Measurements from ENCODE around the gene FAAH. TPM values are rescaled to one million over a fixed set of nuclear protein-coding genes. Genes with fewer than 3 reads are reported as not detected.

FAAH gene
- total RNA-seq, 1 donor from 2014 or later, result 2.7 TPM

DNA sequence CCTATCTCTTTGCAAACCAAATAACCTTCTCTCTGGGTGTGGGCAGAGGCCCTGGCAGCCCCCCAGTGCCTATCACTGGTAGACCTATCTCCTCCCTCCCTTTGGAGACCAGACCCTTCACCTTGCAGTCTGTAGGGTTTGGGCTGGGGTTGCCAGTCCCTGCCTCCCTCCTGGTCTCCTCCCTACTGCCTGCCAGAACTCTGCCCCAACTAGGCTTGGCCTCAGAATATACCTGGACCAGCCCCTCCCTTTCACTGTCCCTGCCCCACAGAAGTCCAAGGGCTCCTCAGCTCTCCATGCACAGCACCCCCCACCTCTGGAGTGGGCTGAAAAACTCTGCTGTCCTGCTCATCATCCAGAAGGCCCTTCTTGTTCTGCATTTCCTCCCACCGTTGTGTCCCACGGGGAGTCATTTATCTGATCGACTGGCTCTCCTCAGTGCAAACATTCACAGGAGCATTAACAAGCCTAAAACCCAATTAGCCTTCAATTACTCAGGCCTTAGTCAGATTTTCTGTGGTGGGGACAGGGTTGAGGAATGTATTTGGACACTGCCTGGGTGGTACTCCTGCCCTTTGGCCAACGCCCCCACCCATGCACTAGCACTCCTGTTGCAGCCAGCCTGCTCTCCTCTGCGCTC lies 67.8 kb downstream of the FAAH start:
- H3K4me1 Mint-ChIP-seq (ENCODE audit: unreplicated experiment), result peaks cover 22% of the 10 kb centered on the region
- no peak for DNase-seq (ENCODE audit: low spot score)
- no peaks in the 10 kb centered on the region for H3K9me3 Mint-ChIP-seq (ENCODE audit: unreplicated experiment)
- TF ChIP-seq, protein P1, sequence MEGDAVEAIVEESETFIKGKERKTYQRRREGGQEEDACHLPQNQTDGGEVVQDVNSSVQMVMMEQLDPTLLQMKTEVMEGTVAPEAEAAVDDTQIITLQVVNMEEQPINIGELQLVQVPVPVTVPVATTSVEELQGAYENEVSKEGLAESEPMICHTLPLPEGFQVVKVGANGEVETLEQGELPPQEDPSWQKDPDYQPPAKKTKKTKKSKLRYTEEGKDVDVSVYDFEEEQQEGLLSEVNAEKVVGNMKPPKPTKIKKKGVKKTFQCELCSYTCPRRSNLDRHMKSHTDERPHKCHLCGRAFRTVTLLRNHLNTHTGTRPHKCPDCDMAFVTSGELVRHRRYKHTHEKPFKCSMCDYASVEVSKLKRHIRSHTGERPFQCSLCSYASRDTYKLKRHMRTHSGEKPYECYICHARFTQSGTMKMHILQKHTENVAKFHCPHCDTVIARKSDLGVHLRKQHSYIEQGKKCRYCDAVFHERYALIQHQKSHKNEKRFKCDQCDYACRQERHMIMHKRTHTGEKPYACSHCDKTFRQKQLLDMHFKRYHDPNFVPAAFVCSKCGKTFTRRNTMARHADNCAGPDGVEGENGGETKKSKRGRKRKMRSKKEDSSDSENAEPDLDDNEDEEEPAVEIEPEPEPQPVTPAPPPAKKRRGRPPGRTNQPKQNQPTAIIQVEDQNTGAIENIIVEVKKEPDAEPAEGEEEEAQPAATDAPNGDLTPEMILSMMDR (IDR thresholded peaks at IDR 0.05; ENCODE audit: unreplicated experiment), result no peak
- H3K27me3 Mint-ChIP-seq (ENCODE audit: unreplicated experiment), result peaks cover 20% of the 10 kb centered on the region
- peak overlapping the region; percentile 39 for H3K4me3 Mint-ChIP-seq (ENCODE audit: unreplicated experiment)
- no peak overlapping the region for H3K27ac Mint-ChIP-seq (ENCODE audit: unreplicated experiment)
- peaks cover 3% of the 10 kb centered on the region for H3K36me3 Mint-ChIP-seq (ENCODE audit: low read depth, unreplicated experiment)

Other genes starting within 250 kb of the FAAH start
- gene TSPAN1, start 219.2 kb upstream of the FAAH start, total RNA-seq (ENCODE audit: unreplicated experiment), result 1.1 TPM
- not detected for gene P3R3URF, start 217.8 kb upstream of the FAAH start, total RNA-seq (ENCODE audit: unreplicated experiment)
- gene POMGNT1, start 195.9 kb upstream of the FAAH start, total RNA-seq (ENCODE audit: unreplicated experiment), result 37.8 TPM
- gene LURAP1, start 191.0 kb upstream of the FAAH start, total RNA-seq (ENCODE audit: unreplicated experiment), result 0.41 TPM
- 9.3 TPM for gene RAD54L, start 146.6 kb upstream of the FAAH start, total RNA-seq (ENCODE audit: unreplicated experiment)
- 73.5 TPM for gene LRRC41, start 90.7 kb upstream of the FAAH start, total RNA-seq (ENCODE audit: unreplicated experiment)
- gene UQCRH, start 90.6 kb upstream of the FAAH start, total RNA-seq (ENCODE audit: unreplicated experiment), result 317 TPM
- 27.8 TPM for gene NSUN4, start 53.5 kb upstream of the FAAH start, total RNA-seq (ENCODE audit: unreplicated experiment)
- gene DMBX1, start 95.5 kb downstream of the FAAH start, total RNA-seq (ENCODE audit: unreplicated experiment), result not detected
- gene KNCN, start 157.3 kb downstream of the FAAH start, total RNA-seq (ENCODE audit: unreplicated experiment), result not detected
- 57.9 TPM for gene MKNK1, start 210.0 kb downstream of the FAAH start, total RNA-seq (ENCODE audit: unreplicated experiment)
- 80.7 TPM for gene MOB3C, start 222.5 kb downstream of the FAAH start, total RNA-seq (ENCODE audit: unreplicated experiment)